ENCODE measurements around the gene CLOCK.
"Not testable (repeated sequence)": the region's sequence is repeated elsewhere in the genome, so short reads cannot be mapped to it uniquely, and the experiment has no call there.

Gene CLOCK

DNA sequence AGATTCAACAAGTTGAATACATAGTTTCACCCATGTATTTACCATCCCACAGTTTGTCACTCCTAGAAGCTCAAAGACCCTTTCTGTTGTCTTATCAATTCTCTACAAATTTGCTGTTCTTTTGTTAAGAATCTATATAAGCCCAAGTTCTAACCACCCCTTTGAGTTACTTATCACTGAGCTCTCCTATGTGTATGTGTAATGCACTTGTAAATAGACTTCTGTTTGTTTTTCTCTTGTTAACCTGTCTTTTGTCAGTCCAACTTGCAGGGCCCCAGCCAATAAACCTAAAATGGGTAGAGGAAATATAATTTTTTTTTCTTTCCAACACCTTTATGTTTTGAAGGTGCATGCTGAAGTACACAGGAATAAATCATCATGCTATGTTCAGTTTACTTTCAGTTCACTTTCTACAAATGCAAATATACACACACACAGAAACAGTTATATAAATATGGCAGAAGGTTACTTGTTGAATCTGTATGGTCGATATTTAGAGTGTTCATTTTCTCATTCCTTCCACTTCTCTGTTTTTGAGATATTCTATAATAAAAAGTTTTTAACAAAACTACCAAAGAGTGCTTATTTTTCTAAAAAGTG, 22.3 kb upstream of the CLOCK start:
- Histone ChIP-seq H3K9ac (no peak overlapping the region), H3K4me1 (peaks cover 0 to 27% (median 0%) of the 10 kb centered on the region in 10 experiments; a peak in 5 of 20 replicates), H3K4me2 (no peak overlapping the region), H3K27me3 (no peaks in the 10 kb centered on the region), H3K27ac (no peak overlapping the region), H3K4me3 (no peak overlapping the region), H3K36me3 (no peaks in the 10 kb centered on the region), H4K20me1 (no peaks in the 10 kb centered on the region), H3K9me3 (replicated peaks in 1 of 11) (peaks cover 0 to 11% (median 5%) of the 10 kb centered on the region in 11 experiments; a peak in 8 of 22 replicates)
- no peak for TF ChIP-seq Cebpa-rat (IDR thresholded peaks at IDR 0.05)

- peaks cover 0 to 30% (median 11%) of the 10 kb centered on the region in 11 experiments; a peak in 14 of 22 replicates for H3K9me3 ChIP-seq (replicated peaks in 1 of 11)
- no peaks in the 10 kb centered on the region for H4K20me1 ChIP-seq
- no peak overlapping the region for H3K4me3 ChIP-seq
- no peak overlapping the region; a peak in 1 of 22 replicates for H3K9ac ChIP-seq
- no peaks in the 10 kb centered on the region for H3K36me3 ChIP-seq
- H3K27ac ChIP-seq, result peak overlapping the region in 2 of 11 experiments; percentile 10 to 43; a peak in 3 of 22 replicates
- H3K4me1 ChIP-seq, result peaks cover 0 to 42% (median 9%) of the 10 kb centered on the region in 10 experiments; a peak in 12 of 20 replicates
- H3K27me3 ChIP-seq, result no peaks in the 10 kb centered on the region
- TF ChIP-seq Cebpa-rat (IDR thresholded peaks at IDR 0.05), result no peak
- H3K4me2 ChIP-seq, result peak overlapping the region in 6 of 11 experiments; percentile 17 to 70 (median 51); a peak in 10 of 22 replicates
Observed at GRCh38 chr4:55561889-55562288, 15.2 kb upstream of the CLOCK start.

- Histone ChIP-seq H4K20me1 (no peaks in the 10 kb centered on the region), H3K4me2 (no peak overlapping the region), H3K36me3 (no peaks in the 10 kb centered on the region), H3K4me3 (no peak overlapping the region), H3K4me1 (peaks cover 0 to 36% (median 9%) of the 10 kb centered on the region in 10 experiments; a peak in 12 of 20 replicates), H3K27me3 (no peaks in the 10 kb centered on the region), H3K9ac (no peak overlapping the region), H3K27ac (no peak overlapping the region), H3K9me3 (replicated peaks in 1 of 11) (peaks cover 0 to 20% (median 6%) of the 10 kb centered on the region in 11 experiments; a peak in 14 of 22 replicates)
- TF ChIP-seq Cebpa-rat (IDR thresholded peaks at IDR 0.05), result no peak
Observed at GRCh38 chr4:55560096-55560495, 13.4 kb upstream of the CLOCK start.

- no peak overlapping the region for H3K4me2 ChIP-seq
- H3K4me3 ChIP-seq, result no peak overlapping the region
- no peaks in the 10 kb centered on the region for H3K36me3 ChIP-seq
- H3K4me1 ChIP-seq, result no peaks in the 10 kb centered on the region
- TF ChIP-seq Cebpa-rat (IDR thresholded peaks at IDR 0.05), result no peak
- no peaks in the 10 kb centered on the region for H3K27me3 ChIP-seq
- no peaks in the 10 kb centered on the region for H4K20me1 ChIP-seq
- no peak overlapping the region for H3K9ac ChIP-seq
- no peak overlapping the region for H3K27ac ChIP-seq
- peaks cover 6 to 27% (median 12%) of the 10 kb centered on the region in 11 experiments; a peak in 18 of 22 replicates for H3K9me3 ChIP-seq (replicated peaks in 1 of 11)
Observed at GRCh38 chr4:55554453-55555030, 7.8 kb upstream of the CLOCK start.

- TF ChIP-seq Cebpa-rat (IDR thresholded peaks at IDR 0.05), result no peak
- Histone ChIP-seq H3K4me1 (peaks cover 0 to under 1% (median 0%) of the 10 kb centered on the region in 10 experiments; a peak in 1 of 20 replicates), H3K9ac (no peak overlapping the region), H3K4me3 (no peak overlapping the region), H3K4me2 (no peak overlapping the region), H3K27me3 (no peaks in the 10 kb centered on the region), H3K27ac (no peak overlapping the region), H4K20me1 (no peaks in the 10 kb centered on the region), H3K36me3 (no peaks in the 10 kb centered on the region), H3K9me3 (replicated peaks in 1 of 11) (peaks cover 6 to 24% (median 12%) of the 10 kb centered on the region in 11 experiments; a peak in 18 of 22 replicates)
Observed at GRCh38 chr4:55553441-55554201, 6.9 kb upstream of the CLOCK start.

GRCh38 chr4:55551964-55552363, 5.3 kb upstream of the CLOCK start:
- Histone ChIP-seq H3K4me1 (peaks cover 10 to 14% (median 12%) of the 10 kb centered on the region in 10 experiments; a peak in 19 of 20 replicates), H3K9me3 (replicated peaks in 1 of 11) (peaks cover 4 to 11% (median 7%) of the 10 kb centered on the region in 11 experiments; a peak in 14 of 22 replicates)
- H4K20me1 ChIP-seq, H3K9ac ChIP-seq, H3K36me3 ChIP-seq, H3K4me2 ChIP-seq, H3K27me3 ChIP-seq, H3K27ac ChIP-seq, H3K4me3 ChIP-seq: not testable (repeated sequence)

DNA sequence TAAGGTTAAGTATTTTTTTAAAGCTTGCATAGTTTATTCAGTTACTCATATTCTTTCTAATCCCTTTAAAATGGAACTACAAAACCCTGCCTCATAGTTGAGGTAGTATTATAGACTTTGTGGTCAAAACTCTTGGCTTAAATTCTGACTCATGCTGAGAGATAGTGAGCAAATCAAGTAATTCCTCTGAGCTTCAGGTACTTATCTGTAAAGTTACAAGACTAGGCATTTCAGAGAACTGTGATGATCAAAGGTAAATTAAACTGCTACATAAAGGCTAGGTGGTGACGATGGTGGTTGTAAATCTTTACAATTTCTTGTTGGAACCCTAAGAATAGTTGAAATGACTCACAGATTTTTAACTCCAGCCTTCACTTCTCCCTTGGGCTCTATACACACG, 3.2 kb upstream of the CLOCK start:
- H3K9ac ChIP-seq, result no peak overlapping the region
- H3K36me3 ChIP-seq, result no peaks in the 10 kb centered on the region
- peaks cover 14 to 19% (median 17%) of the 10 kb centered on the region in 10 experiments for H3K4me1 ChIP-seq
- H3K27ac ChIP-seq, result no peak overlapping the region
- H3K4me3 ChIP-seq, result no peak overlapping the region
- H4K20me1 ChIP-seq, result peaks cover 0 to 7% (median 5%) of the 10 kb centered on the region in 11 experiments; a peak in 11 of 22 replicates
- H3K9me3 ChIP-seq (replicated peaks in 1 of 11), result peaks cover 4 to 11% (median 7%) of the 10 kb centered on the region in 11 experiments; a peak in 14 of 22 replicates
- H3K27me3 ChIP-seq, result no peaks in the 10 kb centered on the region
- no peak overlapping the region for H3K4me2 ChIP-seq
- no peak for TF ChIP-seq Cebpa-rat (IDR thresholded peaks at IDR 0.05)

GRCh38 chr4:55547918-55548317, 1.2 kb upstream of the CLOCK start:
- peak overlapping the region in 10 of 11 experiments; percentile 91 to 96 (median 95); a peak in 19 of 22 replicates for H3K9ac ChIP-seq
- peaks cover 4 to 11% (median 7%) of the 10 kb centered on the region in 11 experiments; a peak in 14 of 22 replicates for H3K9me3 ChIP-seq (replicated peaks in 1 of 11)
- H3K4me2 ChIP-seq, result peak overlapping the region; percentile 85 to 98 (median 87); a peak in 21 of 22 replicates
- peaks cover 0 to 2% (median 0%) of the 10 kb centered on the region in 11 experiments; a peak in 1 of 22 replicates for H3K36me3 ChIP-seq
- peaks cover 7 to 27% (median 23%) of the 10 kb centered on the region in 11 experiments; a peak in 19 of 22 replicates for H4K20me1 ChIP-seq
- H3K27me3 ChIP-seq, result no peaks in the 10 kb centered on the region
- H3K4me1 ChIP-seq, result peaks cover 26 to 37% (median 32%) of the 10 kb centered on the region in 10 experiments
- no peak for TF ChIP-seq Cebpa-rat (IDR thresholded peaks at IDR 0.05)
- H3K27ac ChIP-seq, result peak overlapping the region in 7 of 11 experiments; percentile 92 to 96 (median 94); a peak in 11 of 22 replicates
- H3K4me3 ChIP-seq, result peak overlapping the region; percentile 56 to 92 (median 82)

DNA sequence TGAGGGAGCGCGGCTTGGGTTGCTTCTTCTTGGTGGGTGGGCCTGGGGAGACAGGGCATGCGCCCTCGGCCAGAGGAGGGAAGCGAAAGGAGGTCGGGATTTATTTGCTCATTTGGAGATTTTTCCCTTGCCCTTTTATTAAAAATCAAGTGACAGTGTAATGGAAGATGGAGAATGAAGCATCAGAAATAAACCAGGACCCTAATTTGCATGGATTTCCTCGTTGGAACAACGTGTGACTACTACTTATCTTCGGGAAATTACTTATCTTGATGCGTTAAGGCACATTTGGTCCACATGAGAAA, 709 bp upstream of the CLOCK start:
- H3K36me3 ChIP-seq, result peaks cover 0 to 6% (median 0%) of the 10 kb centered on the region in 11 experiments; a peak in 3 of 22 replicates
- H3K4me1 ChIP-seq, result peaks cover 26 to 41% (median 32%) of the 10 kb centered on the region in 10 experiments
- H3K4me2 ChIP-seq, result peak overlapping the region; percentile 85 to 98 (median 87)
- H3K27ac ChIP-seq, result peak overlapping the region; percentile 80 to 96 (median 94); a peak in 21 of 22 replicates
- H3K4me3 ChIP-seq, result peak overlapping the region; percentile 56 to 92 (median 82)
- H3K27me3 ChIP-seq, result no peaks in the 10 kb centered on the region
- TF ChIP-seq Cebpa-rat (IDR thresholded peaks at IDR 0.05), result no peak
- peaks cover 12 to 32% (median 28%) of the 10 kb centered on the region in 11 experiments; a peak in 19 of 22 replicates for H4K20me1 ChIP-seq
- H3K9me3 ChIP-seq (replicated peaks in 1 of 11), result peaks cover 4 to 9% (median 7%) of the 10 kb centered on the region in 11 experiments; a peak in 14 of 22 replicates
- H3K9ac ChIP-seq, result peak overlapping the region; percentile 91 to 96 (median 95); a peak in 21 of 22 replicates

Measured in BLaER1 treated with 17β-estradiol and CSF1 and Interleukin-3, amounts not matched to agents 10 nM and 100 nM (cell line).